Measurements from ENCODE around the gene ALDH1B1.

ALDH1B1 gene

DNA sequence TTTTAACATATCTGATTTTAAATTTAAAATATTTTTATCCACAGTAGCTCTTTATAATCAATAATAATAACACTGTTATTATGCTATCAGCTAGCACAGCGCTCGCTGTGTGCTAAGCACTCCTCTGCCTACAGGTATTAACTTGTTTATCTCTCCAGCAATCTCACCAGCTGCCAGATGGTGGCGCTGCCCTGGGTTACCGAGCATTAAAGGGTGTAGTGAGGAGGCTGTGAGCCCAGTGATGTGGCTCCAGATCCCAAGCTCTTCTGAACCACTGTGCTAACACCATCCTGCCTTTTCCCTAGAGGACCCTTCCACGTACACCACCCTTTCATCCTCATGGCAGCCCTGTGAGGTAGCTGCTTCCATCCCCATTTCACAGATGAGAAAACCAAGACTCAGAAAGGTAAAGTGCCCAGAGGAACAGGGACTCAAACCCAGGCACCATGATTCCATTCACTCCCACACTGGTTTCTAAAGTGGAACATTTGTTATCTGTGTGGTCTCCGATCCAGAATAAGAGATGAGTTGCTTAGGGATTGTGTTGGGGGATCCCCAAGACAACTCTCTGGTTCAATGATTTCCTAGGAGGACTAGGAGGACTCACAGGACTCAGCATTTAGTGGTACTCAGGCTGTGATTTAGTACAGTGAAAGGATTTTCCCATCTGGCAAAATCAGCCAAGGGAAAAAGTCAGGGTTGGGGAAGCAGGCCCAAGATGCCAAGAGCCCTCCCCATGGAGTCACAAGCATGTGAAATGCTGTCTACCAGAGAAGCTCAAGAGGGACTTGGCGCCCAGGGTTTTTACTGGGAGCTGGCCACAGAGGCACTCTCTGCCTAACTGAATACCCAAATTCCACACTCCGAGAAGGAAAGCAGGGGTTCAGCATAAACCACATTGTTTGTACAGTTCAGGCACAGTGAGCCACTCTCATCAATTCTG is 24.8 kb downstream of the ALDH1B1 start:
- Mint-ChIP-seq H3K27ac (no peak overlapping the region), H3K36me3 (ENCODE audit: low read depth) (no peaks in the 10 kb centered on the region), H3K27me3 (ENCODE audit: low read depth) (peaks cover 56% of the 10 kb centered on the region)

DNA sequence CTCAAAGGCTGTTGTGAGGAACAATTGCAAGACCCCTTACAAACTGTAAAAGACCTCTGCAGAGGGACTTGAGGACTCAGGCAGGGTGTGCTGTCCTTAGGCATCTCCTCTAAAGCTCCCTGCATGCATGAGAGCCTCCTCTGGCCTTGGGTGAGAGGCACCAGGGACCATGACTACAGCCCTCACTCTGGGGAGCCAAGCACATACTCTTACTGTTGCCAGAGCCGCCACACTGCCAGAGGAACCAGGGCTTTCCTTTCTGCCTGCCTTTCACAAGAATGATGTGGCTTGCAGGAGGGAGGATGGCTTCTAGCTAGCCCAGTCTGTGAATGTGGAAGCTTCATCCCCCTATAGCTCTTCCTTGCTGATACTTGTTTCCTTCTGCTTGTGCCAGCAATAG is 25.9 kb downstream of the ALDH1B1 start:
- Mint-ChIP-seq H3K9me3 (no peaks in the 10 kb centered on the region), H3K4me3 (no peak overlapping the region), H3K36me3 (ENCODE audit: low read depth) (no peaks in the 10 kb centered on the region), H3K27me3 (ENCODE audit: low read depth) (peaks cover 60% of the 10 kb centered on the region), H3K4me1 (peaks cover 45% of the 10 kb centered on the region), H3K27ac (no peak overlapping the region)
- TF ChIP-seq CTCF (IDR thresholded peaks at IDR 0.05; ENCODE audit: unreplicated experiment in 3 of 3), result no peak

More for the DNA sequence above, 24.8 kb downstream of the ALDH1B1 start:
- Mint-ChIP-seq H3K4me3 (no peak overlapping the region), H3K9me3 (no peaks in the 10 kb centered on the region), H3K4me1 (peaks cover 50% of the 10 kb centered on the region)
- TF ChIP-seq CTCF (IDR thresholded peaks at IDR 0.05; ENCODE audit: unreplicated experiment in 3 of 3), result peak; percentile 22 to 53 (median 38)

GRCh38 chr9:38419181-38419580 is 26.7 kb downstream of the ALDH1B1 start:
- Mint-ChIP-seq H3K9me3 (no peaks in the 10 kb centered on the region), H3K27ac (no peak overlapping the region), H3K27me3 (ENCODE audit: low read depth) (peaks cover 56% of the 10 kb centered on the region), H3K4me1 (peaks cover 37% of the 10 kb centered on the region), H3K36me3 (ENCODE audit: low read depth) (no peaks in the 10 kb centered on the region), H3K4me3 (no peak overlapping the region)
- no peak for TF ChIP-seq CTCF (IDR thresholded peaks at IDR 0.05; ENCODE audit: unreplicated experiment in 3 of 3)

DNA sequence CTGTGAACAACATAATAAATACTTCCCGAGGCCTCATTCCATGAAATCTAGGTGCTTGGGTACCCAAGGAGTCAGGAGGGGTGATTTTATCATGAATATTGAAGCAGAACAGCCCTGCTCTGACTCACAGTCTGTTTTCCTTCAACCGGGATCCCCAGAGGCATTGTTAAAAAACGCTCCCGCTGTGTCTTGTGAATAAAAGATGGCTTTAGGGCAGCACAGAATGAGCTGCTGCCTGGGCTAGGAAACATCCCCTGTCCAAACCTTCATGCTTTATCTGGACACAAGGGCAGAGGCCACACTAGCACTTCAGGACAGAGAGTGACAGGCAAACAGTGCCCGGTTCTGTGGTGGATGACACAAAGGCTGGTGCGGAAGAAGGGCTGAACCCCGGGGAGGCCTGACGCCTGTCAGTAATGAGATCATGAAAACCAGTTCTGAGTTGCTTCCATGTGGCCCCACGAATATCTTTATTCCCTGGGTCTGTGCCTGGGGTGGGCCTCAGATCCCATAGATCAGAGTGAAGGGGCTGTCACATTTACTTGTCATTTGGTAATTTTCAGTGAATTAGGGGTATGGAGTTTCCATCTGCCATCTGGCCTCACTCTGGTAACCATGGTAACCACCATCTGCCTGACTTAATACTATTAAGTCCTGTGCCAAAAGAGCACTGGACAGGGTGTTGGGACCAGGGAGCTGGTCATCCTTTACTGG is 29.2 kb downstream of the ALDH1B1 start:
- Mint-ChIP-seq H3K27ac (peak overlapping the region in 1 of 3 experiments; percentile 60), H3K36me3 (ENCODE audit: low read depth) (no peaks in the 10 kb centered on the region), H3K4me3 (peak overlapping the region in 1 of 3 experiments; percentile 26), H3K9me3 (no peaks in the 10 kb centered on the region), H3K27me3 (ENCODE audit: low read depth) (peaks cover 58% of the 10 kb centered on the region), H3K4me1 (peaks cover 23% of the 10 kb centered on the region)
- no peak for TF ChIP-seq CTCF (IDR thresholded peaks at IDR 0.05; ENCODE audit: unreplicated experiment in 3 of 3)

DNA sequence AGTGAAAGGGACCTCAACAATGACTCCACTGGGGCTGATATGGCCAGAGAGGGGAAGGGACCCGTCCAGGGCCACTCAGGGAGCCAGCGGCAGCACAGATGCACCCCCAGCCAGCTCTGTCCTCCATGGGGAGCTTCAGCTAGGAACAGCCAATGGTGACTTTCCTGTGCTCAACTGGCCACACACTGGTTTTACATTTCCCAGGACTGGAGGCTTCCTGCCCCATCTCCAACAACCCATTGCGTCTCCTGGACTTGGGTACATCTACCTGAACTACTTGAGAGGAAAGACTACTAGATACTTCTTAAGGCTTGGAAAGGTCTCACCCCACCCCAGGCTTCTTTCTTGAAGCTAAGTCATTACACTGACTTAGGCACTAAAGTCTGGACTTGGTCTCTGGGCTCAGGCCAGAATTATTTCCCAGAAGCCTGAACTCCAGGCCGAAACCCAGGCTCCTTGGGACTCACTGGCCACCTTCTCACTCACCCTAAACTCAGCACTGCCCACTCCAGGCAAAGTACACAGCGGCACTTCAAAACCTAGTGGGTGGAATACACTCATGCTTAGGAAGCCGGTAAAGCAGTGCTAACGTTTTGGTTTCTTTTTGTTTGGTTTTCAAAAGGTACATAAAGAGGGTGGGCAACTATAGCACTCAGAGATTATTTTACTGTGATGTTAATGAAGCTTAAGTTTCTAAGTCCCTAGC is 30.2 kb downstream of the ALDH1B1 start:
- Mint-ChIP-seq H3K36me3 (ENCODE audit: low read depth) (no peaks in the 10 kb centered on the region), H3K27me3 (ENCODE audit: low read depth) (peaks cover 57% of the 10 kb centered on the region), H3K4me3 (peak overlapping the region; percentile 53 to 77 (median 76)), H3K4me1 (peaks cover 18% of the 10 kb centered on the region), H3K9me3 (no peaks in the 10 kb centered on the region), H3K27ac (no peak overlapping the region)
- TF ChIP-seq CTCF (IDR thresholded peaks at IDR 0.05; ENCODE audit: unreplicated experiment in 3 of 3), result no peak

Data from nephron (organoid).